Nucleus accumbens (tissue), 56 donors: ENCODE data around the gene PRRC2A.

Source experiments
- DNase-seq, 56 donors: peaks; one replicate each; lab custom pipeline; 2025; lab: John Stamatoyannopoulos, UW

Gene PRRC2A

GRCh38 chr6:31620586-31621319 lies at the start of gene PRRC2A:
Gene PRRC2A (plus strand): TSS chr6:31620715. CDS start chr6:31622790, 2,075 bp downstream.
- peak in 38 of 56 donors; percentile 44 to 99 (median 81) for DNase-seq

- DNase-seq, result no peak
These were observed 48.2 kb upstream of the PRRC2A start, which contains the start of gene LTA for GRCh38 chr6:31572041-31572911. Gene LTA (plus strand): TSS chr6:31572289. CDS start chr6:31572743, 454 bp downstream.

DNA sequence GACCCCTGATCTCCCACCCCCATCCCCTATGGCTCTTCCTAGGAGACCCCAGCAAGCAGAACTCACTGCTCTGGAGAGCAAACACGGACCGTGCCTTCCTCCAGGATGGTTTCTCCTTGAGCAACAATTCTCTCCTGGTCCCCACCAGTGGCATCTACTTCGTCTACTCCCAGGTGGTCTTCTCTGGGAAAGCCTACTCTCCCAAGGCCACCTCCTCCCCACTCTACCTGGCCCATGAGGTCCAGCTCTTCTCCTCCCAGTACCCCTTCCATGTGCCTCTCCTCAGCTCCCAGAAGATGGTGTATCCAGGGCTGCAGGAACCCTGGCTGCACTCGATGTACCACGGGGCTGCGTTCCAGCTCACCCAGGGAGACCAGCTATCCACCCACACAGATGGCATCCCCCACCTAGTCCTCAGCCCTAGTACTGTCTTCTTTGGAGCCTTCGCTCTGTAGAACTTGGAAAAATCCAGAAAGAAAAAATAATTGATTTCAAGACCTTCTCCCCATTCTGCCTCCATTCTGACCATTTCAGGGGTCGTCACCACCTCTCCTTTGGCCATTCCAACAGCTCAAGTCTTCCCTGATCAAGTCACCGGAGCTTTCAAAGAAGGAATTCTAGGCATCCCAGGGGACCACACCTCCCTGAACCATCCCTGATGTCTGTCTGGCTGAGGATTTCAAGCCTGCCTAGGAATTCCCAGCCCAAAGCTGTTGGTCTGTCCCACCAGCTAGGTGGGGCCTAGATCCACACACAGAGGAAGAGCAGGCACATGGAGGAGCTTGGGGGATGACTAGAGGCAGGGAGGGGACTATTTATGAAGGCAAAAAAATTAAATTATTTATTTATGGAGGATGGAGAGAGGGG lies 47.0 kb upstream of the PRRC2A start:
- DNase-seq, result no peak

DNA sequence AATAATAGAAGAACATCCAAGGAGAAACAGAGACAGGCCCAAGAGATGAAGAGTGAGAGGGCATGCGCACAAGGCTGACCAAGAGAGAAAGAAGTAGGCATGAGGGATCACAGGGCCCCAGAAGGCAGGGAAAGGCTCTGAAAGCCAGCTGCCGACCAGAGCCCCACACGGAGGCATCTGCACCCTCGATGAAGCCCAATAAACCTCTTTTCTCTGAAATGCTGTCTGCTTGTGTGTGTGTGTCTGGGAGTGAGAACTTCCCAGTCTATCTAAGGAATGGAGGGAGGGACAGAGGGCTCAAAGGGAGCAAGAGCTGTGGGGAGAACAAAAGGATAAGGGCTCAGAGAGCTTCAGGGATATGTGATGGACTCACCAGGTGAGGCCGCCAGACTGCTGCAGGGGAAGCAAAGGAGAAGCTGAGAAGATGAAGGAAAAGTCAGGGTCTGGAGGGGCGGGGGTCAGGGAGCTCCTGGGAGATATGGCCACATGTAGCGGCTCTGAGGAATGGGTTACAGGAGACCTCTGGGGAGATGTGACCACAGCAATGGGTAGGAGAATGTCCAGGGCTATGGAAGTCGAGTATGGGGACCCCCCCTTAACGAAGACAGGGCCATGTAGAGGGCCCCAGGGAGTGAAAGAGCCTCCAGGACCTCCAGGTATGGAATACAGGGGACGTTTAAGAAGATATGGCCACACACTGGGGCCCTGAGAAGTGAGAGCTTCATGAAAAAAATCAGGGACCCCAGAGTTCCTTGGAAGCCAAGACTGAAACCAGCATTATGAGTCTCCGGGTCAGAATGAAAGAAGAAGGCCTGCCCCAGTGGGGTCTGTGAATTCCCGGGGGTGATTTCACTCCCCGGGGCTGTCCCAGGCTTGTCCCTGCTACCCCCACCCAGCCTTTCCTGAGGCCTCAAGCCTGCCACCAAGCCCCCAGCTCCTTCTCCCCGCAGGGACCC lies 46.1 kb upstream of the PRRC2A start:
- no peak for DNase-seq

GRCh38 chr6:31575335-31575901 lies 45.1 kb upstream of the PRRC2A start, which contains the start of gene TNF:
Gene TNF (plus strand): TSS chr6:31575565. CDS start chr6:31575742, 177 bp downstream.
- peak in 14 of 56 donors; percentile 3 to 45 (median 14) for DNase-seq

DNA sequence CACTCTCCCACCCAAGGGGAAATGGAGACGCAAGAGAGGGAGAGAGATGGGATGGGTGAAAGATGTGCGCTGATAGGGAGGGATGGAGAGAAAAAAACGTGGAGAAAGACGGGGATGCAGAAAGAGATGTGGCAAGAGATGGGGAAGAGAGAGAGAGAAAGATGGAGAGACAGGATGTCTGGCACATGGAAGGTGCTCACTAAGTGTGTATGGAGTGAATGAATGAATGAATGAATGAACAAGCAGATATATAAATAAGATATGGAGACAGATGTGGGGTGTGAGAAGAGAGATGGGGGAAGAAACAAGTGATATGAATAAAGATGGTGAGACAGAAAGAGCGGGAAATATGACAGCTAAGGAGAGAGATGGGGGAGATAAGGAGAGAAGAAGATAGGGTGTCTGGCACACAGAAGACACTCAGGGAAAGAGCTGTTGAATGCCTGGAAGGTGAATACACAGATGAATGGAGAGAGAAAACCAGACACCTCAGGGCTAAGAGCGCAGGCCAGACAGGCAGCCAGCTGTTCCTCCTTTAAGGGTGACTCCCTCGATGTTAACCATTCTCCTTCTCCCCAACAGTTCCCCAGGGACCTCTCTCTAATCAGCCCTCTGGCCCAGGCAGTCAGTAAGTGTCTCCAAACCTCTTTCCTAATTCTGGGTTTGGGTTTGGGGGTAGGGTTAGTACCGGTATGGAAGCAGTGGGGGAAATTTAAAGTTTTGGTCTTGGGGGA lies 44.4 kb upstream of the PRRC2A start:
- no peak for DNase-seq

DNA sequence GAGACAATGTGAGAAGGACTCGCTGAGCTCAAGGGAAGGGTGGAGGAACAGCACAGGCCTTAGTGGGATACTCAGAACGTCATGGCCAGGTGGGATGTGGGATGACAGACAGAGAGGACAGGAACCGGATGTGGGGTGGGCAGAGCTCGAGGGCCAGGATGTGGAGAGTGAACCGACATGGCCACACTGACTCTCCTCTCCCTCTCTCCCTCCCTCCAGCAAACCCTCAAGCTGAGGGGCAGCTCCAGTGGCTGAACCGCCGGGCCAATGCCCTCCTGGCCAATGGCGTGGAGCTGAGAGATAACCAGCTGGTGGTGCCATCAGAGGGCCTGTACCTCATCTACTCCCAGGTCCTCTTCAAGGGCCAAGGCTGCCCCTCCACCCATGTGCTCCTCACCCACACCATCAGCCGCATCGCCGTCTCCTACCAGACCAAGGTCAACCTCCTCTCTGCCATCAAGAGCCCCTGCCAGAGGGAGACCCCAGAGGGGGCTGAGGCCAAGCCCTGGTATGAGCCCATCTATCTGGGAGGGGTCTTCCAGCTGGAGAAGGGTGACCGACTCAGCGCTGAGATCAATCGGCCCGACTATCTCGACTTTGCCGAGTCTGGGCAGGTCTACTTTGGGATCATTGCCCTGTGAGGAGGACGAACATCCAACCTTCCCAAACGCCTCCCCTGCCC lies 43.5 kb upstream of the PRRC2A start:
- no peak for DNase-seq

GRCh38 chr6:31577579-31577966 lies 42.9 kb upstream of the PRRC2A start:
- DNase-seq, result no peak

DNA sequence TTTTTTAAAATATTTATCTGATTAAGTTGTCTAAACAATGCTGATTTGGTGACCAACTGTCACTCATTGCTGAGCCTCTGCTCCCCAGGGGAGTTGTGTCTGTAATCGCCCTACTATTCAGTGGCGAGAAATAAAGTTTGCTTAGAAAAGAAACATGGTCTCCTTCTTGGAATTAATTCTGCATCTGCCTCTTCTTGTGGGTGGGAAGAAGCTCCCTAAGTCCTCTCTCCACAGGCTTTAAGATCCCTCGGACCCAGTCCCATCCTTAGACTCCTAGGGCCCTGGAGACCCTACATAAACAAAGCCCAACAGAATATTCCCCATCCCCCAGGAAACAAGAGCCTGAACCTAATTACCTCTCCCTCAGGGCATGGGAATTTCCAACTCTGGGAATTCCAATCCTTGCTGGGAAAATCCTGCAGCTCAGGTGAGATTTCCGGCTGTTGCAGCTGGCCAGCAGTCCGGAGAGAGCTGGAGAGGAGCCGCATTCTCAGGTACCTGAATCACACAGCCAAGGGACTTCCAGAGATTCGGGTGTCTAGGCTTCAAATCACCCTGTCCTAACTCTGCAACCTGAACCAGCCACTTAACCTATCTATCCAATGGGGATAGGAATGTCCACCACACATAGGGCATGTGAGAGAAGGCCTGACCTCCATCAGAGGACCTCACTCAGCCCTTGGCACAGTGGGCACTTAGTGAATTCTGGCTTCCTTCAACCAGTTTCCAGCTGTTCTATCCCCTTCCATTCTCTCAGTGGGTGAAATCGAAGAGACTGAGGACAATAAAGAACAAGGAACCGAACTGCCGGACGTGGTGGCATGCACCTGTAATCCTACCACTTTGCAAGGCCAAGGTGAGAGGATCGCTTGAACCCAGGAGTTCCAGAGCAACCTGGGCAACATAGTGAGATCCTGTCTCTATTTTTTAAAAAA lies 42.1 kb upstream of the PRRC2A start:
- no peak for DNase-seq

DNA sequence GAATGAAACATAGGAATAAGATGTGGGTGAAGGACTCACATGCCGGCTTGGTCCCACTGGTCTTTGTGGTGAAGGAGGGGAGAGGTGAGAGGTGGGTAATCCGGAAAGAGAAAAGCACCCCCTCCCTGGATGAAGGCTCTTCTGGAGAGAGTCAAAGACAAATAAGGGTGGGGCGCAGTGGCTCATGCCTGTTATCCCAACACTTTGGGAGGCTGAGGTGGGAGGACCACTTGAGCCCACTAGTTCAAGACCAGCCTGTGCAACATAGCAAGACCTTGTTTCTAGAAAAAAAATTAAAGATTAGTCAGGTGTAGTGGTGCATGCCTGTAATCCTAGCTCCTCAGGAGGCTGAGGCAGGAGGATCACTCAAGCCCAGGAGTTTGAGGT lies 41.4 kb upstream of the PRRC2A start:
- DNase-seq, result no peak

GRCh38 chr6:31579546-31580437 lies 40.7 kb upstream of the PRRC2A start:
- no peak for DNase-seq

- DNase-seq, result no peak
These were observed 40.1 kb upstream of the PRRC2A start for GRCh38 chr6:31580438-31580740.

- DNase-seq, result peak in 53 of 56 donors; percentile 24 to 92 (median 72)
These were observed 39.6 kb upstream of the PRRC2A start for GRCh38 chr6:31580807-31581433.

GRCh38 chr6:31581434-31582229 lies 38.9 kb upstream of the PRRC2A start:
- peak in 9 of 56 donors; percentile 13 to 50 (median 32) for DNase-seq
